Activated CD4-positive, alpha-beta T cell treated with anti-CD3 and anti-CD28 coated beads, Interleukin-2, amount 10 ng/mL, durations not matched to agents 7 days and 5 days (primary cell): ENCODE data around the gene CENPM. TPM values are rescaled to one million over a fixed set of nuclear protein-coding genes. Genes with fewer than 3 reads are reported as not detected.
A peak's percentile ranks its signal among the peaks of the same experiment; 100 is the strongest.
"Not testable (repeated sequence)": the region's sequence is repeated elsewhere in the genome, so short reads cannot be mapped to it uniquely, and the experiment has no call there.

Source experiments
- CTCF ChIA-PET: fragments of 350-600 bp; sonication (Branson Sonifier 250); formaldehyde crosslinking; loops from one replicate; lab custom pipeline; 2021; ENCODE audit warnings: antibody characterized with exemption; lab: Charles Lee
- POLR2A ChIA-PET: fragments of 350-600 bp; sonication (Branson Sonifier 250); formaldehyde crosslinking; loops from one replicate; lab custom pipeline; 2021; ENCODE audit warnings: antibody characterized with exemption; lab: Charles Lee
- DNase-seq: peaks from one replicate; pipeline ENCODE4 v3.0.0-alpha.2; 2020
- H3K27ac Mint-ChIP-seq: one replicate; pipeline ENCODE4 v1.8.0; 2021; ENCODE audit warnings: mild to moderate bottlenecking, moderate library complexity, mixed read lengths
- H3K27me3 Mint-ChIP-seq: one replicate; pipeline ENCODE4 v1.8.0; 2021; ENCODE audit warnings: mixed read lengths
- H3K36me3 Mint-ChIP-seq: one replicate; pipeline ENCODE4 v1.8.0; 2021; ENCODE audit warnings: low read depth, mixed read lengths
- H3K4me1 Mint-ChIP-seq: one replicate; pipeline ENCODE4 v1.8.0; 2021; ENCODE audit warnings: mixed read lengths
- H3K4me3 Mint-ChIP-seq: one replicate; pipeline ENCODE4 v1.8.0; 2021; ENCODE audit warnings: mild to moderate bottlenecking, moderate library complexity, mixed read lengths
- H3K9me3 Mint-ChIP-seq: one replicate; pipeline ENCODE4 v1.8.0; 2021; ENCODE audit warnings: mixed read lengths
- total RNA-seq, 2 experiments: library from RNA; stranded (reverse); gene quantifications; one replicate each; pipeline ENCODE4 v1.2.3, GENCODE V29; 2021

Gene CENPM
- total RNA-seq, 2 experiments from 2014 or later = 76.6 to 92.0 TPM

GRCh38 chr22:41963453-41964111 is 16.6 kb upstream of the CENPM start:
- Mint-ChIP-seq H3K27ac (no peak overlapping the region), H3K9me3 (no peaks in the 10 kb centered on the region), H3K4me1 (peaks cover 5% of the 10 kb centered on the region), H3K27me3 (no peaks in the 10 kb centered on the region), H3K36me3 (no peaks in the 10 kb centered on the region), H3K4me3 (no peak overlapping the region)
- CTCF ChIA-PET = interaction anchor here (1.0 to 1.9 kb wide), 3 partner anchors 127 to 480 kb away, joined by 3 to 5 read pairs (median 4); partner anchors contain the start of gene NDUFA6
- DNase-seq = no peak
- POLR2A ChIA-PET = no interaction called here

- POLR2A ChIA-PET = no interaction called here
- Mint-ChIP-seq H3K36me3 (no peaks in the 10 kb centered on the region), H3K27me3 (no peaks in the 10 kb centered on the region), H3K27ac (no peak overlapping the region), H3K4me1 (peaks cover 3% of the 10 kb centered on the region), H3K9me3 (no peaks in the 10 kb centered on the region), H3K4me3 (no peak overlapping the region)
- no peak for DNase-seq
- CTCF ChIA-PET = interaction anchor here (0.6 to 1.3 kb wide), 8 partner anchors 9 to 506 kb away, joined by 3 to 6 read pairs (median 4); partner anchors contain the start of gene CENPM
These were observed 11.1 kb upstream of the CENPM start for GRCh38 chr22:41957941-41958556.

GRCh38 chr22:41952713-41953112 is 5.8 kb upstream of the CENPM start:
- Mint-ChIP-seq H3K9me3 (no peaks in the 10 kb centered on the region), H3K36me3 (no peaks in the 10 kb centered on the region), H3K4me3 (no peak overlapping the region), H3K27ac (no peak overlapping the region), H3K27me3 (no peaks in the 10 kb centered on the region), H3K4me1 (peaks cover 15% of the 10 kb centered on the region)
- ChIA-PET CTCF (interaction anchor here (0.8 to 1.6 kb wide), 2 partner anchors 11 to 368 kb away, joined by 3 to 7 read pairs; no protein-coding TSS in a partner anchor), POLR2A (no interaction called here)
- DNase-seq = no peak

- Mint-ChIP-seq H3K4me1 (peaks cover 19% of the 10 kb centered on the region), H3K4me3 (no peak within 1 kb of the TSS), H3K9me3 (no peaks in the 10 kb centered on the region), H3K36me3 (no peaks in the 10 kb centered on the region), H3K27ac (no peak within 1 kb of the TSS), H3K27me3 (no peaks in the 10 kb centered on the region)
- no peak for DNase-seq
- CTCF ChIA-PET = interaction anchor here (0.5 to 1.6 kb wide), 4 partner anchors 11 to 674 kb away, joined by 3 to 7 read pairs (median 4); no protein-coding TSS in a partner anchor
- POLR2A ChIA-PET = no interaction called here
These were observed 5.0 kb upstream of the CENPM start, which contains the start of gene SMIM45 for GRCh38 chr22:41951898-41952474. Gene SMIM45, plus strand, starts transcription at chr22:41952150.

- Mint-ChIP-seq H3K4me3 (no peak overlapping the region), H3K27ac (peak overlapping the region; percentile 70), H3K27me3 (no peaks in the 10 kb centered on the region), H3K36me3 (peaks cover 14% of the 10 kb centered on the region), H3K4me1 (peaks cover 31% of the 10 kb centered on the region), H3K9me3 (no peaks in the 10 kb centered on the region)
- DNase-seq = no peak
- ChIA-PET POLR2A (interaction anchor here (0.6 kb wide), 1 partner anchor 329 kb away, joined by 3 read pairs; the partner anchor contains the start of gene DESI1), CTCF (interaction anchor here (0.5 to 1.7 kb wide), 5 partner anchors 9 to 486 kb away, joined by 3 to 5 read pairs (median 4); no protein-coding TSS in a partner anchor)
These were observed 2.5 kb upstream of the CENPM start for GRCh38 chr22:41949297-41949965.

DNA sequence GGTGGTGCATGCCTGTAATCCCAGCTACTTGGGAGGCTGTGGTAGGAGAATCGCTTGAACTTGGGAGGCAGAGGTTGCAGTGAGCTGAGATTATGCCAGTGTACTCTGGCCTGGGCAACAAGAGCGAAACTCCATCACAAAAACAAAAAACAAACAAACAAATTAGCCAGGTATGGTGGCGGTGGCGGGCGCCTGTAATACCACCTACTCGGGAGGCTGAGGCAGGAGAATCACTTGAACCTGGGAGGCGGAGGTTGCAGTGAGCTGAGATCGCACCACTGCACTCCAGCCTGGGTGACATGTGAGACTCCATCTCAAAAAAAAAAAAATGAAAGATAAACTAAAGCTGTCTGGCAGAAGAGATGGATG is 2.0 kb upstream of the CENPM start:
- ChIA-PET CTCF (interaction anchor here (0.6 to 1.4 kb wide), 5 partner anchors 9 to 781 kb away, joined by 3 to 5 read pairs (median 3); no protein-coding TSS in a partner anchor), POLR2A (interaction anchor here (0.6 kb wide), 1 partner anchor 328 kb away, joined by 3 read pairs; the partner anchor contains the start of gene DESI1)
- not testable (repeated sequence) for DNase-seq, H3K4me3 Mint-ChIP-seq, H3K27ac Mint-ChIP-seq, H3K27me3 Mint-ChIP-seq, H3K9me3 Mint-ChIP-seq
- Mint-ChIP-seq H3K36me3 (peaks cover 15% of the 10 kb centered on the region), H3K4me1 (peaks cover 34% of the 10 kb centered on the region)

GRCh38 chr22:41948142-41948541 is 1.2 kb upstream of the CENPM start:
- Mint-ChIP-seq H3K4me3 (no peak overlapping the region), H3K27me3 (no peaks in the 10 kb centered on the region), H3K4me1 (peaks cover 40% of the 10 kb centered on the region), H3K9me3 (no peaks in the 10 kb centered on the region), H3K36me3 (peaks cover 22% of the 10 kb centered on the region), H3K27ac (peak overlapping the region; percentile 96)
- DNase-seq = no peak
- ChIA-PET POLR2A (no interaction called here), CTCF (interaction anchor here (1.0 to 1.5 kb wide), 2 partner anchors 11 to 12 kb away, joined by 3 to 5 read pairs; no protein-coding TSS in a partner anchor)

DNA sequence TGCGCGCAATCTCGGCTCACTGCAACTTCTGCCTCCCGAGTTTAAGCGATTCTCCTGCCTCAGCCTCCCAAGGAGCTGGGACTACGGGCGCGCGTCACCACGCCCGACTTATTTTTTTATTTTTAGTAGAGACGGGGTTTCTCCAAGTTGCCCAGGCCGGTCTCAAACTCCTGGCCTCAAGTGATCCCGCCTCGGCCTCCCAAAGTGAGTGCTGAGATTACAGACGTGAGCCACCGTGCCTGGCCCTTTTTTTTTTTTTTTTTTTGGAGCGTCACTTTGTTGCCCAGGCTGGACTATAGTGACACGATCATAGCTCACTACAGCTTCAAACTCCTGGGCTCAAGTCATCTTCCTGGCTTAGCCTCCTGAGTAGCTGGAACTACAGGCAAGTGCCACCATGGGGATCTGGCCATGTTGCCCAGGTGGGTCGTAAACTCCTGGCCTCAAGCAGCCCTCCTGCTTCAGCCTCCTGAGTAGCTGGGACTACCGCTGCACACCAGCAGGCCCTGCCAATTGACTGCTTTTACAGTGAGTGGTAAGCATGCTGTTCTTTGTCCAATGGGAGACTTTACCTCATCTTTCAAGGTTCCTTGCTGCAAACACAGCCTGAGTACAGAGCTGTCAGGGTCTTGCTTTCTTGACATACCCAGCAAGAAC is 600 bp upstream of the CENPM start:
- DNase-seq = no peak
- POLR2A ChIA-PET = interaction anchor here (1.0 kb wide), 1 partner anchor 23 kb away, joined by 3 read pairs; no protein-coding TSS in a partner anchor
- Mint-ChIP-seq H3K27me3 (no peaks in the 10 kb centered on the region), H3K9me3 (no peaks in the 10 kb centered on the region), H3K4me3 (peak overlapping the region; percentile 93), H3K4me1 (peaks cover 45% of the 10 kb centered on the region), H3K27ac (peak overlapping the region; percentile 96), H3K36me3 (peaks cover 27% of the 10 kb centered on the region)
- CTCF ChIA-PET = interaction anchor here (0.6 to 2.1 kb wide), 11 partner anchors 11 to 496 kb away, joined by 3 to 9 read pairs (median 5); partner anchors contain the start of gene SREBF2

DNA sequence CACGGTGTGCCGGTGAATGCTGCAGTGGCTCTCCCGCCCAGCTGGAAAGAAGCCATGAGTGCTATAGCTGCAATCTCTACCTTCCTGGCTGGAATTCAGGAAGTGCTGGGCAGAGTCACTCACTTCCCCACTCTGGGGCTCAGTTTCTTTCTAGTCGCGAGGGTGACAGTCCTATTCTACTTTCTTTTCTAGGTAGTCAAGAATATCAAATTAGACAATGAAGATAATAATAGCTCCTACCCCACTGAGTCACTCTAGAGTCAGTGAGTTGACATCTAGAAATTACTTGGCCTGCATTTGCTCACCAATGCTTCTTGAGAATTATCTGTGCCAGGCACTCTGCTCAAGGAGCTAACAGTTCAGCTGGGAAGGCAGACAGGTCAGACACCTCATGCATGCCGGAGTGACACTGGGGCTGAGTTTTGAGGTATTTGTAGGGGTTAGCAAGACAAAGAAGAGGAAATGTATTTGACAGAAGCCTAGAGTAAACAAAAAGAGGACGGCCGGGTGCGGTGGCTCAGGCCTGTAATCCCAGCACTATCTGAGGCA is 3.2 kb downstream of the CENPM start:
- no peaks in the 10 kb centered on the region for H3K9me3 Mint-ChIP-seq
- H3K27ac Mint-ChIP-seq = no peak overlapping the region
- peaks cover 72% of the 10 kb centered on the region for H3K4me1 Mint-ChIP-seq
- peaks cover 54% of the 10 kb centered on the region for H3K36me3 Mint-ChIP-seq
- ChIA-PET POLR2A (no interaction called here), CTCF (interaction anchor here (0.8 to 2.2 kb wide), 5 partner anchors 18 to 255 kb away, joined by 3 to 8 read pairs (median 4); partner anchors contain the start of genes NDUFA6 and SNU13)
- no peak for DNase-seq
- peak overlapping the region; percentile 55 for H3K4me3 Mint-ChIP-seq
- no peaks in the 10 kb centered on the region for H3K27me3 Mint-ChIP-seq

DNA sequence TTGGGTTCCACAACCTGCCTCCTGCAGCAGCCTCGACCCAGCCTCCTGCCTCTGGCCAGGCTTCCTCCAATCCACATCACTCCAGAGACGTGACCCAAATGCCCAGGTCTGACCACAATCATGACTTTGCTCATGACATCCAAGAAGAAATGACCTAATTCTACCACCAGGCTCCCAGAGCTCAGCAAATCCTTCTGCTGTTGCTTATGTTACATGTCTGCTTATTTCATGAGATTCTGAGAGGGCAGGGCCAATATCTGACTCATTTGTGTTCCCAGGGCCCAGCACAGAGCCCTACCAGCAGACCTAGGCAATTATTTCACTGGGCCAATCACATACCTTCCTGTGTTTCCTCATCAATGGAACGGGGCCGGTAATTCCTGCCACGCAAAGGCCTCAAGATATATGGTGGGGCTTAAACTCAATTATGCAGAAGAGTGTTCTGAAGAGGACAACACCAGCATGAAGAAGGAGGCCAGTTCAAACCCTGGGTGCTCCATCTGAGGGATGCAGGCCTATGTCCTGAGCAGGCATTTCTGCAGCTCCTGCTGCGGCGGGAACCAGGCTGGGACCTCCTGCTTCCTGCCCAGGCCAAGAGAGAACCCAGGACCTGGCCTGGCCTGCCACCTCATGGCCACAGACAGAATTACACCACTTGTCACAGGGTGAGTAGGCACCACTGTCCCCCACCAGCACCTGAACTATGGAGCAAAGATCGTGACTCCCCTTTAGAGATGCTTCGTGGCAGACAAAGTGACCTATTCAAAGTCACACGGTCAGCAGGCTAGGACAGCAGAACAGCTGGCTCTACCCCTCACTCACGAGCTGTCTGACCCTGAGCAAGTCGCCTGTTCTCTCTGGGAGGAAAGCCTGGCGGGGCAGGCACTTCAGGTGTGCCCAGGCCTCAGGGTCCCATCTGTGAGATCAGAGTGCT is 5.9 kb downstream of the CENPM start:
- DNase-seq = peak; percentile 89
- Mint-ChIP-seq H3K4me3 (peak overlapping the region; percentile 6), H3K27ac (peak overlapping the region; percentile 99), H3K36me3 (peaks cover 69% of the 10 kb centered on the region), H3K27me3 (no peaks in the 10 kb centered on the region), H3K9me3 (no peaks in the 10 kb centered on the region), H3K4me1 (peaks cover 56% of the 10 kb centered on the region)
- ChIA-PET POLR2A (interaction anchor here (0.7 to 1.5 kb wide), 2 partner anchors 140 to 243 kb away, joined by 3 to 4 read pairs; partner anchors contain the start of gene CCDC134), CTCF (interaction anchor here (0.5 to 2.8 kb wide), 47 partner anchors 11 to 1185 kb away, joined by 3 to 37 read pairs (median 4); partner anchors contain the start of genes CCDC134, MEI1, NDUFA6 and SEPTIN3)
